Stimulated activated CD4-positive, alpha-beta T cell treated with anti-CD3 and anti-CD28 coated beads, Interleukin-1b, Interleukin-23, amount 100 ng/mL, for 4 hours (primary cell): ENCODE data around the gene DLG5.

Experiments used
- DNase-seq, 2 donors: peaks; one replicate each; pipeline ENCODE4 v3.0.0-alpha.2; 2020; ENCODE audit warnings: low read depth in 2 of 2

Gene DLG5

DNA sequence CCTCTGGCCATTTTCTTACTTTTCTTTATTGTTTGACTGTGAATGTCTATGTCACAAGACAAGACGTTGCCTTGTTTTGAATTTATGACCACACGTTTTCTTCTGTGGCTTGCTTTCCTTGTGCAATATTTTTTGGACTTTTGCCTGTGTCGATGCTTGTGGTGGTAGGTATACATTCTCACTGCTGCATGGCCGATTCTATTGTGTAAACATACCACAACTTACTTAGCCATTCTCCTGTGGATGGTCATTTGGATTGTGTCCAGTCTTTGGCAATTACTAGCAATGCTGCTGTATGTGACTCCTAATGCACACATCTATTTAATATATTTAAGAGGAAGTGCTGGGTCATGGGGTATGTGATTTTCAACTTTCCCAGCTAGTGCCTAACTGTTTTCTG lies 18.0 kb upstream of the DLG5 start:
- no peak for DNase-seq

- DNase-seq, result no peak
Measured at GRCh38 chr10:77943121-77943901, 16.8 kb upstream of the DLG5 start.

- no peak for DNase-seq
Measured at GRCh38 chr10:77941790-77942189, 15.2 kb upstream of the DLG5 start.

GRCh38 chr10:77940627-77941026 lies 14.1 kb upstream of the DLG5 start:
- DNase-seq, result no peak

GRCh38 chr10:77940225-77940624 lies 13.7 kb upstream of the DLG5 start:
- DNase-seq, result no peak

GRCh38 chr10:77939561-77940001 lies 13.0 kb upstream of the DLG5 start:
- no peak for DNase-seq

DNA sequence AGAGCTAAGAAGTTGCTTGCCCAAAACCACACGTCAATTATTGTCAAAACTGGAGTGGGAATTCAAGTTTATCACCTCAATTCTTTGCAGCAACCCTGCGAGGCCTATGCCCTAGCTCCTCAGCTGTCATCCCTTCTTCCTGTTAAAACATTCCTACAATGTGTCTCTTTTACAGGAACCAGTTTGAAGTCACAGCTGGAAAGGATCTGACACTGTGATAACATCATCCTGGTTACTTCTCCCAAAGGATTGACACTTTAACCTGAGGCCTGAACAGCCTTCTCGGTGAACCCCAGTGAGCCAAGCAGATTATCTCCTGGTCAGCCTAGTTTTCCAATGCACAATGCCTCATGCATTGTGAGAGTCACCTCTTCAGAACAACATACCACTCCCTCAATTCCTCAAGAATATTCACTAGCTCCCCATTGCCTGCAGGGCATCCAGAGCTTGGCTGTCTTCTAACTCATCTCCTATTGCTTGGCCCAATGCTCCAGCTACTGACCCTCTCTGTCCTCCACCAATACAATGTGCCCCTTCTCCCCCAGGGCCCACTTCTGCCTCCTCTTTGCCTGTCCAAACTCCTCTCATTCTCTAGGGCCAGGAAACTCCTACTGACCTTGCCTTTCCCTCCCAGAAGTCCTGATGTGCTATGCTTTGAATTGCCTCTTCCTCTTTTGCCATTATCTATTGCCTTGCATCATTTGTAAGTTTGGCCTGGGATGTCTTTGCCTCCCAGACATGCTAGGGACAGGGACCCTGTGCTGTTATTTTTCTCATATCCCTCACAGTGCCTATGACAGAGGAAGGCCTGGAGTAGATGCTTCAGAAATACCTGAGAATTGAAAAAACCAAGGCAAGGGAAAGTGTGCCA lies 10.4 kb upstream of the DLG5 start:
- no peak for DNase-seq

- no peak for DNase-seq
Measured at GRCh38 chr10:77932016-77932715, 5.6 kb upstream of the DLG5 start.

- DNase-seq, result no peak
Measured at GRCh38 chr10:77927402-77928246, 1.1 kb upstream of the DLG5 start.

DNA sequence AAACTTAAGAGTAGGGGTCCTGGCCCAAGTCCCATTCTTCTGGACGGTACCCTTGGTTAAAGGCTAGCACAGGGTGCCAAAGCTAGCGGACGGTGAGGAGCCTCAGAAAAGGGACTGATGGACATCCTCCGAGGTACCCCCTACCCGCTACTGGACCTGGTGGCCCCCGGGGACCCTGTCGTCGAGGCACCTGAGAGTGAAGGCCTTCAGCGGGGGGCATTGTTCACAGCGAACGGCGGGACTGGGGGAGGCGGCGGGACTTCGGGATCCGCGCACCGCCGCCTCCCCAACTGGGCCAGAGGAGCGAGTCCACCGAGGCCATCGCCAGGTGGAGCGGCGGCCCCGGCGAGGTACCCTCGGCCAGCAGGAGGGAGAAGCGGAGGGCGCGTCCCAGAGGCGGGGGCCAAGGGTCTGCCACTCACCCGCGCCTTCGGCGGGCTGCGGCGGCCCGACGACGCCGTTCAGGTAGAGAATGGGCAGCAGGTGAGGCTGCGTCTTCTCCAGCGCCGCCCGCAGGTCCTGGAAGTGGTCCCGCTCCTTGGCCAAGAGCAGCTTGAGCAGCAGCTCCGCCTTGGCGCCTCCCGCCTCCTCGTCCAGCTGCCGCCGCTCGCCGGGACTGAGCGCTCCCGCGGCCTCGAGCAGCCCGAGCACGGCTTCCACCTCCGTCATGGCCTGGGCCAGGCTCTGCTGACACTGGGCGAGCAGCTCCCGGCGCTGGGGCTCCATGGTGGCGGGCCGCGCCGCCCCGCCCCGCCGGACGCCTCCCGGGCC lies 575 bp downstream of the DLG5 start:
- DNase-seq, result peak in 1 of 2 donors; percentile 3

DNA sequence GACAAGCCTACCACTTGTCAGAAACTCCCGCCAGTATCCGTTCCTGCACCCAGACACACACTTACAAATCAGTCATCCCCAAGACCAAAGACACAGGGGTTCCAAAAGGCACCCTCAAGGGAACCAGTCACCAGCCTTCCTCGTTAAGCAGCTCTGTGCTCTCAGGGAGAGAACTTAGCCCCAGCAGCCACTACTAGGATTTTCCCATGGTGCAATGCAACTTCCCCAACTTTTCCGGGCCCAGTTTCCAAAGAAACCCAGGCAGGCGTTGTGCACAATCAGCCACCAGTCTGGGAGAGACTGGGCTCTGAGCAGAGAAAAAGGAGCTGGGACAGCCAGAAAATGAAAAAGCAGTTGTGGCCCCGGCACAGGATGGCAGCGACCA lies 1.2 kb downstream of the DLG5 start:
- DNase-seq, result no peak

GRCh38 chr10:77922566-77923179 lies 3.9 kb downstream of the DLG5 start:
- DNase-seq, result no peak

DNA sequence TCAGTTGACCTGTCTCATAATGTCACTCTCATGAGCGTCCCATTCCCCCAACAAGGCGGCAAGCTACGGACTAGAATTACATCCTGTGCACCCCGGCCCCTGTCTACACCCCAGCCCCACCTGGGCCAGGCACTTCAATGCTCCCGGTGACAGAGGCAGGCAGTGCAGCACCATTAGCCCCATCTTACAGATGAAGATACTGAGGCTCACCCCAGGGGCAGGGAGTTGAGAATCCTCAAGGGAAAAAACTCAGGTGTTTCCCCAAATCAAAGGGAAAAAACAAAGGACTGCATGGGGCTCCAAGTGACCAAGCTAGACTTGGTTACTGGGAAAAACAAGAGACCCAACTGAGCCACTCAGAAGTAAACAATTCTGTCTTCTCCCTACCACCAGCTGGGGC lies 4.5 kb downstream of the DLG5 start:
- DNase-seq, result no peak

DNA sequence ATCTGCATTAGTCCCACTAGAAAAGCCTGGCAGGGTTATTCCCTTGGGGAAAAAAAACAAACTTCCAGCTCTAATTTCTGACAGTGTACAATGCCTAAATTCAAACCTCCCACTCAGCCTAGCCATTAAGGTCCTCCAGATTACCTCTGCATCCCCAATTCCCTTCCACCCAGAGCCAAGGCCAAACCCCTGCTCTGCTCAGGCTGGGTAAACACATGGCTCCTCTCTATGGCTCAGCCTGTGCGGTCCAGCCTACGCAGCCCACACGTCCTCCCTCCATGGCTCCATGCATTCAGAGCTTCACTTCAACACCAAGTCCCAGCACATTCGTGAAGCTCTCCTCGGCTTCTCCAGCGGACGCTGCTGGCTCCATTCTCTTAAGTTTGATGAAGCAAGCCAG lies 5.2 kb downstream of the DLG5 start:
- no peak for DNase-seq

- no peak for DNase-seq
Measured at GRCh38 chr10:77920495-77920894, 6.1 kb downstream of the DLG5 start.

GRCh38 chr10:77919713-77920108 lies 6.8 kb downstream of the DLG5 start:
- no peak for DNase-seq

- no peak for DNase-seq
Measured at GRCh38 chr10:77915319-77916105, 11.0 kb downstream of the DLG5 start.

- DNase-seq, result no peak
Measured at GRCh38 chr10:77913090-77913489, 13.5 kb downstream of the DLG5 start.

GRCh38 chr10:77912576-77912975 lies 14.0 kb downstream of the DLG5 start:
- DNase-seq, result no peak
